Panc1 (cell line): Measurements from ENCODE around the gene GPBAR1. TPM values are rescaled to one million over a fixed set of nuclear protein-coding genes. Genes with fewer than 3 reads are reported as not detected.

Experiments
- ATAC-seq: fragments of 200-7000 bp; cut with Tn5 transposase; 2 replicates; pipeline ENCODE4 v1.9.1; 2020; ENCODE audit warnings: mild to moderate bottlenecking, moderate library complexity
- BruUV-seq: library from RNA; stranded (reverse); fragments of 400-500 nt; replicated peaks from 2 replicates; lab custom pipeline; 2021; lab: Mats Ljungman, UMichigan
- CTCF ChIA-PET: fragments of 300-600 bp; sonication (Branson Sonifier 250); formaldehyde crosslinking; loops from one replicate; lab custom pipeline; 2022; ENCODE audit warnings: antibody characterized with exemption; lab: Charles Lee
- POLR2A ChIA-PET: fragments of 300-600 bp; sonication (Branson Sonifier 250); formaldehyde crosslinking; loops from one replicate; lab custom pipeline; 2022; ENCODE audit warnings: antibody characterized with exemption; lab: Charles Lee
- DNase-seq: peaks from one replicate; pipeline ENCODE4 v3.0.0-alpha.2; 2010; ENCODE audit warnings: low read depth, low spot score
- H3K27ac ChIP-seq: 2 replicates; pipeline ENCODE4 v1.5.1; 2011; ENCODE audit warnings: mild to moderate bottlenecking, low read length, inconsistent platforms
- H3K27me3 ChIP-seq: fragments of 200-500 bp; sonication (Bioruptor generic); 2 replicates; pipeline ENCODE4 v1.6.0; 2014; ENCODE audit warnings: low read length, inconsistent platforms; ENCODE audit not compliant: control insufficient read depth, insufficient read depth
- H3K36me3 ChIP-seq: fragments of 200-500 bp; sonication (Bioruptor generic); 2 replicates; pipeline ENCODE4 v1.5.1; 2014; ENCODE audit warnings: inconsistent platforms, mild to moderate bottlenecking, low read length, moderate library complexity; ENCODE audit not compliant: control insufficient read depth, insufficient read depth
- H3K4me1 ChIP-seq: 2 replicates; pipeline ENCODE4 v1.5.1; 2011; ENCODE audit warnings: inconsistent platforms, mild to moderate bottlenecking, low read length, moderate library complexity; ENCODE audit not compliant: control insufficient read depth, insufficient read depth
- H3K4me3 ChIP-seq, 2 experiments: 2 replicates each; pipeline ENCODE4 v1.5.1; 2011 to 2012; ENCODE audit warnings: low read depth in 2 of 2, low read length in 2 of 2, mild to moderate bottlenecking in 2 of 2, inconsistent platforms in 1 of 2, moderate library complexity in 1 of 2
- H3K9me3 ChIP-seq: fragments of 200-500 bp; sonication (Bioruptor generic); 2 replicates; pipeline ENCODE4 v1.5.1; 2014; ENCODE audit warnings: low read depth, mild to moderate bottlenecking, inconsistent platforms, low read length, moderate library complexity; ENCODE audit not compliant: control insufficient read depth, insufficient read depth
- POLR2AphosphoS5 ChIP-seq: IDR thresholded peaks from 2 replicates; pipeline ENCODE4 v1.6.1; 2012; ENCODE audit warnings: mild to moderate bottlenecking, low read depth, low read length, moderate library complexity
- SIN3A ChIP-seq: IDR thresholded peaks from 2 replicates; pipeline ENCODE4 v1.6.1; 2012; ENCODE audit warnings: low read depth, mild to moderate bottlenecking, low read length, moderate library complexity, borderline replicate concordance; ENCODE audit not compliant: insufficient read depth
- TCF7L2 ChIP-seq: IDR thresholded peaks from 2 replicates; pipeline ENCODE4 v1.6.1; 2011; ENCODE audit warnings: mild to moderate bottlenecking, low read depth, low read length, inconsistent platforms
- in situ Hi-C: cut with HindIII; loops from 2 replicates; pipeline ENCODE4 v1.10.0; 2016; ENCODE audit warnings: low sequenced_read_pairs, low pct_unique_long_range_greater_than_20kb
- intact Hi-C: fragments of 100-400 bp; cut with micrococcal nuclease; formaldehyde crosslinking; loops from one replicate; pipeline ENCODE4 v1.10.0; 2022; ENCODE audit not compliant: unreplicated experiment
- total RNA-seq: library from RNA; stranded (reverse); gene quantifications from one replicate; pipeline ENCODE4 v1.2.1, GENCODE V29; 2021; ENCODE audit not compliant: unreplicated experiment
- TF ChIP-seq, protein P1 (sequence below): fragments of 450-650 bp; IDR thresholded peaks from 2 replicates; pipeline ENCODE4 v1.5.1; 2017; ENCODE audit warnings: mild to moderate bottlenecking
- TF ChIP-seq, protein P2 (sequence below), 2 experiments: IDR thresholded peaks; 2 replicates each; pipeline ENCODE4 v1.6.1; 2011 to 2012; ENCODE audit warnings: low read depth in 2 of 2, control low read depth in 1 of 2, low read length in 1 of 2, mild to moderate bottlenecking in 1 of 2, moderate library complexity in 1 of 2; ENCODE audit not compliant: insufficient read depth in 1 of 2

The GPBAR1 gene
- total RNA-seq, 1 experiment from 2014 or later: 0.18 TPM

DNA sequence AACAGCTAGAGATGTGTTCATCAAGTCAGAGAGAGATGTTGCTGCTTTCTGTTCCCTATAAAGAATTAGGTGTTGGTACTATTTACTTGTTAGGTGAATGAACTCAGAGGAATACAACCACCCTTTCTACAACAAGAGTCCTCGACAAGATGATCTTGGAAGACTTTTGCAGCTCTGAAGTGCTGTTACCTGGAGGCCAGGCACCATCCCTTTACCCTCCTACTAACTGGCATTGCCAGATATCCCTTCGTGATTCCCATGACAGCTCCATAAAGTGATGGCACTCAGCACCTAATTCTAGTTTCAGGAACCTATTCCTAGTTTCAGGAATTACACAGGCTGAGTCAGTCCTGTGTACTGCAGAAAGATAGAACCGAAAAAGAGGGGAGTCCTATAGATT lies 33.9 kb upstream of the GPBAR1 start:
- Histone ChIP-seq H3K9me3 (no peaks in the 10 kb centered on the region), H3K36me3 (peaks cover 41% of the 10 kb centered on the region), H3K4me1 (peaks cover 8% of the 10 kb centered on the region; the same call in 1 of the 2 replicates), H3K27ac (no peak overlapping the region), H3K4me3 (no peak overlapping the region), H3K27me3 (no peaks in the 10 kb centered on the region)
- TF ChIP-seq TCF7L2 (no peak), POLR2AphosphoS5 (no peak), SIN3A (no peak)
- TF ChIP-seq, protein P1, sequence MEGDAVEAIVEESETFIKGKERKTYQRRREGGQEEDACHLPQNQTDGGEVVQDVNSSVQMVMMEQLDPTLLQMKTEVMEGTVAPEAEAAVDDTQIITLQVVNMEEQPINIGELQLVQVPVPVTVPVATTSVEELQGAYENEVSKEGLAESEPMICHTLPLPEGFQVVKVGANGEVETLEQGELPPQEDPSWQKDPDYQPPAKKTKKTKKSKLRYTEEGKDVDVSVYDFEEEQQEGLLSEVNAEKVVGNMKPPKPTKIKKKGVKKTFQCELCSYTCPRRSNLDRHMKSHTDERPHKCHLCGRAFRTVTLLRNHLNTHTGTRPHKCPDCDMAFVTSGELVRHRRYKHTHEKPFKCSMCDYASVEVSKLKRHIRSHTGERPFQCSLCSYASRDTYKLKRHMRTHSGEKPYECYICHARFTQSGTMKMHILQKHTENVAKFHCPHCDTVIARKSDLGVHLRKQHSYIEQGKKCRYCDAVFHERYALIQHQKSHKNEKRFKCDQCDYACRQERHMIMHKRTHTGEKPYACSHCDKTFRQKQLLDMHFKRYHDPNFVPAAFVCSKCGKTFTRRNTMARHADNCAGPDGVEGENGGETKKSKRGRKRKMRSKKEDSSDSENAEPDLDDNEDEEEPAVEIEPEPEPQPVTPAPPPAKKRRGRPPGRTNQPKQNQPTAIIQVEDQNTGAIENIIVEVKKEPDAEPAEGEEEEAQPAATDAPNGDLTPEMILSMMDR: no peak
- TF ChIP-seq, protein P2, sequence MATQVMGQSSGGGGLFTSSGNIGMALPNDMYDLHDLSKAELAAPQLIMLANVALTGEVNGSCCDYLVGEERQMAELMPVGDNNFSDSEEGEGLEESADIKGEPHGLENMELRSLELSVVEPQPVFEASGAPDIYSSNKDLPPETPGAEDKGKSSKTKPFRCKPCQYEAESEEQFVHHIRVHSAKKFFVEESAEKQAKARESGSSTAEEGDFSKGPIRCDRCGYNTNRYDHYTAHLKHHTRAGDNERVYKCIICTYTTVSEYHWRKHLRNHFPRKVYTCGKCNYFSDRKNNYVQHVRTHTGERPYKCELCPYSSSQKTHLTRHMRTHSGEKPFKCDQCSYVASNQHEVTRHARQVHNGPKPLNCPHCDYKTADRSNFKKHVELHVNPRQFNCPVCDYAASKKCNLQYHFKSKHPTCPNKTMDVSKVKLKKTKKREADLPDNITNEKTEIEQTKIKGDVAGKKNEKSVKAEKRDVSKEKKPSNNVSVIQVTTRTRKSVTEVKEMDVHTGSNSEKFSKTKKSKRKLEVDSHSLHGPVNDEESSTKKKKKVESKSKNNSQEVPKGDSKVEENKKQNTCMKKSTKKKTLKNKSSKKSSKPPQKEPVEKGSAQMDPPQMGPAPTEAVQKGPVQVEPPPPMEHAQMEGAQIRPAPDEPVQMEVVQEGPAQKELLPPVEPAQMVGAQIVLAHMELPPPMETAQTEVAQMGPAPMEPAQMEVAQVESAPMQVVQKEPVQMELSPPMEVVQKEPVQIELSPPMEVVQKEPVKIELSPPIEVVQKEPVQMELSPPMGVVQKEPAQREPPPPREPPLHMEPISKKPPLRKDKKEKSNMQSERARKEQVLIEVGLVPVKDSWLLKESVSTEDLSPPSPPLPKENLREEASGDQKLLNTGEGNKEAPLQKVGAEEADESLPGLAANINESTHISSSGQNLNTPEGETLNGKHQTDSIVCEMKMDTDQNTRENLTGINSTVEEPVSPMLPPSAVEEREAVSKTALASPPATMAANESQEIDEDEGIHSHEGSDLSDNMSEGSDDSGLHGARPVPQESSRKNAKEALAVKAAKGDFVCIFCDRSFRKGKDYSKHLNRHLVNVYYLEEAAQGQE (IDR thresholded peaks at IDR 0.05; ENCODE audit: insufficient read depth in 1 of 2, low read depth in 2 of 2, low read length in 1 of 2): no peak
- in situ Hi-C loops: no loop called here
- DNase-seq: no peak
- ChIA-PET POLR2A (no interaction called here), CTCF (no interaction called here)
- no TSS peak for BruUV-seq
- intact Hi-C loops: no loop called here
- no peak for ATAC-seq

DNA sequence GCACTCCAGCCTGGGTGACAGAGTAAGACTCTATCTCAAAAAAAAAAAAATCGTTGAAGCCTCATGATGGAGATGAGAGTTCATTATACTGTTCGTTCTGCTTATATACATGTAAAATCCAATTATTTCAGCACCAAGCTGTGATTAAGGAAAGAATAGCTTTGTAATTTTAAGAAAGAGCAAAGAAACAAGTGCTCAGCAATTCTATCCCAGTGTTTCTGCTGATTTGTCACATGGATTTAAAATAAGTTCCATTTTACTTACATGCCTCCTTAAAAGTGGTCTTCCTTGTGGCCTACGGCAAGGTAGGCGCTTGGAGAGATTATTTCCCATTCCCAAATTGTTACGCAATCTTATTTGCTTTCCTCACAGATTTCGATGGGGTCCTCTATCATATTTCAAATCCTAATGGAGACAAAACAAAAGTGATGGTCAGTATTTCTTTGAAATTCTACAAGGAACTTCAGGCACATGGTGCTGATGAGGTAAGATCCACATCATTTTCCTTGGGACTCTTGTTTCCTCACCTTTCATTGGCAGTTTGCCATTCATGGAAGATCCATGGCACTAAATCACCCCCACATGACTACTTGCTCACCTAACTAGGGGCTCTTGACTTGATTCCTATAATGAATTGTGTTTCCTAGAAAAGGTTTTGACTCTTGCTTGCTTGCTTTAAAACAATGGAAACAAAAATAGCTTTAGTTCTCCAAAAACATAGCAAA lies 32.3 kb upstream of the GPBAR1 start:
- no TSS peak for BruUV-seq
- ATAC-seq (no peak), DNase-seq (no peak)
- no peaks in the 10 kb centered on the region for H3K9me3 ChIP-seq
- no peaks in the 10 kb centered on the region for H3K27me3 ChIP-seq
- H3K36me3 ChIP-seq: peaks cover 37% of the 10 kb centered on the region
- intact Hi-C loops: no loop called here
- ChIA-PET POLR2A (no interaction called here), CTCF (no interaction called here)
- H3K4me3 ChIP-seq: no peak overlapping the region
- in situ Hi-C loops: no loop called here
- no peak overlapping the region for H3K27ac ChIP-seq
- no peaks in the 10 kb centered on the region for H3K4me1 ChIP-seq
- TF ChIP-seq POLR2AphosphoS5 (no peak), SIN3A (no peak)
- TF ChIP-seq, protein P1: no peak
